Upper lobe of left lung (tissue), 6 donors: Measurements from ENCODE around the gene RFT1. TPM values are rescaled to one million over a fixed set of nuclear protein-coding genes. Genes with fewer than 3 reads are reported as not detected.

Experiments used
- ATAC-seq, 2 donors: fragments of 200-7000 bp; cut with Tn5 transposase; one replicate each; pipeline ENCODE4 v1.9.1; 2022; ENCODE audit warnings: mild to moderate bottlenecking in 2 of 2, moderate library complexity in 2 of 2; ENCODE audit not compliant: low FRiP score in 2 of 2
- DNase-seq, 2 donors: peaks; one replicate each; pipeline ENCODE4 v3.0.0-alpha.2; 2019 to 2020
- H3K27ac ChIP-seq, 4 donors: fragments of 200-600 bp; sonication (generic); one replicate each; pipeline ENCODE4 v1.5.1; 2016 to 2019
- H3K27me3 ChIP-seq, 4 donors: fragments of 200-600 bp; sonication (generic); one replicate each; pipeline ENCODE4 v1.5.1; 2017 to 2019
- H3K36me3 ChIP-seq, 4 donors: fragments of 200-600 bp; sonication (generic); one replicate each; pipeline ENCODE4 v1.5.1; 2016 to 2019
- H3K4me1 ChIP-seq, 4 donors: fragments of 200-600 bp; sonication (generic); one replicate each; pipeline ENCODE4 v1.5.1; 2018 to 2019
- H3K4me3 ChIP-seq, 4 donors: fragments of 200-600 bp; sonication (generic); one replicate each; pipeline ENCODE4 v1.5.1; 2017 to 2019; ENCODE audit warnings: mild to moderate bottlenecking in 2 of 4, moderate library complexity in 1 of 4
- H3K9me3 ChIP-seq, 4 donors: fragments of 200-600 bp; sonication (generic); one replicate each; pipeline ENCODE4 v1.5.1; 2018 to 2019
- EP300 ChIP-seq, 4 donors: sonication (generic); formaldehyde crosslinking; IDR thresholded peaks; one replicate each; pipeline ENCODE4 v1.5.1; 2017; ENCODE audit warnings: antibody characterized with exemption in 4 of 4, control low read depth in 2 of 4
- POLR2A ChIP-seq, 4 donors: fragments of 450-650 bp; IDR thresholded peaks; one replicate each; pipeline ENCODE4 v1.5.1; 2016 to 2017; ENCODE audit warnings: antibody characterized with exemption in 4 of 4, mild to moderate bottlenecking in 2 of 4
- POLR2AphosphoS5 ChIP-seq, 2 donors: sonication (generic); formaldehyde crosslinking; IDR thresholded peaks; one replicate each; pipeline ENCODE4 v1.5.1; 2017; ENCODE audit warnings: antibody characterized with exemption in 2 of 2
- whole genome bisulfite sequencing, 2 donors: methylation state at CpG; one replicate each; pipeline ENCODE4 v1.1.5; 2017 to 2018; 5-methylcytosine and 5-hydroxymethylcytosine counted together
- total RNA-seq, 6 donors: library from RNA; depleted of rRNA in 4 of 6; stranded (reverse); fragments of >200 nt in 4 of 6; gene quantifications; one replicate each; pipeline versions ENCODE4 v1.1.0 to v1.2.1, GENCODE V29; 2016 to 2021
- TF ChIP-seq, protein P1 (sequence below), 6 experiments: fragments of 450-650 bp in 4 of 6; fragments of 200-600 bp in 2 of 6; sonication (generic) in 2 of 6; IDR thresholded peaks; one replicate each; pipeline ENCODE4 v1.5.1; 2016 to 2019; ENCODE audit warnings: antibody characterized with exemption in 6 of 6
- donor health status: DM: no; HTN: no; CAD: no; lungs with moderate emphysema.
- donor health status: DM: no; HTN: yes; CAD: no; lungs with severe emphysema.

RFT1 gene
- total RNA-seq, 6 donors from 2014 or later, result 5.1 to 19.9 (median 12.8) TPM

GRCh38 chr3:53150247-53151085 lies 20.2 kb upstream of the RFT1 start:
- Histone ChIP-seq H3K36me3 (no peaks in the 10 kb centered on the region), H3K9me3 (no peaks in the 10 kb centered on the region), H3K27ac (peak overlapping the region; percentile 45 to 83 (median 60)), H3K4me1 (peaks cover 10 to 83% (median 54%) of the 10 kb centered on the region in 4 donors), H3K27me3 (no peaks in the 10 kb centered on the region), H3K4me3 (no peak overlapping the region)
- DNase-seq (peak in 1 of 2 donors; percentile 92), ATAC-seq (peak; percentile 36 to 66)
- 73 to 75% methylated on average over 6 to 7 of the region's 7 CpGs for WGBS, 2 donors
- TF ChIP-seq POLR2AphosphoS5 (IDR thresholded peaks at IDR 0.05) (peak; percentile 66 to 90), POLR2A (IDR thresholded peaks at IDR 0.05) (peak in 1 of 4 donors; percentile 39), EP300 (IDR thresholded peaks at IDR 0.05) (peak in 3 of 4 donors; percentile 71 to 99 (median 91))
- TF ChIP-seq, protein P1, sequence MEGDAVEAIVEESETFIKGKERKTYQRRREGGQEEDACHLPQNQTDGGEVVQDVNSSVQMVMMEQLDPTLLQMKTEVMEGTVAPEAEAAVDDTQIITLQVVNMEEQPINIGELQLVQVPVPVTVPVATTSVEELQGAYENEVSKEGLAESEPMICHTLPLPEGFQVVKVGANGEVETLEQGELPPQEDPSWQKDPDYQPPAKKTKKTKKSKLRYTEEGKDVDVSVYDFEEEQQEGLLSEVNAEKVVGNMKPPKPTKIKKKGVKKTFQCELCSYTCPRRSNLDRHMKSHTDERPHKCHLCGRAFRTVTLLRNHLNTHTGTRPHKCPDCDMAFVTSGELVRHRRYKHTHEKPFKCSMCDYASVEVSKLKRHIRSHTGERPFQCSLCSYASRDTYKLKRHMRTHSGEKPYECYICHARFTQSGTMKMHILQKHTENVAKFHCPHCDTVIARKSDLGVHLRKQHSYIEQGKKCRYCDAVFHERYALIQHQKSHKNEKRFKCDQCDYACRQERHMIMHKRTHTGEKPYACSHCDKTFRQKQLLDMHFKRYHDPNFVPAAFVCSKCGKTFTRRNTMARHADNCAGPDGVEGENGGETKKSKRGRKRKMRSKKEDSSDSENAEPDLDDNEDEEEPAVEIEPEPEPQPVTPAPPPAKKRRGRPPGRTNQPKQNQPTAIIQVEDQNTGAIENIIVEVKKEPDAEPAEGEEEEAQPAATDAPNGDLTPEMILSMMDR (IDR thresholded peaks at IDR 0.05), result no peak

GRCh38 chr3:53149699-53150098 lies 19.5 kb upstream of the RFT1 start:
- no peaks in the 10 kb centered on the region for H3K9me3 ChIP-seq
- H3K27ac ChIP-seq, result peak overlapping the region in 1 of 4 donors; percentile 83
- no peaks in the 10 kb centered on the region for H3K36me3 ChIP-seq
- peaks cover 10 to 83% (median 51%) of the 10 kb centered on the region in 4 donors for H3K4me1 ChIP-seq
- H3K4me3 ChIP-seq, result no peak overlapping the region
- ATAC-seq (no peak), DNase-seq (no peak)
- TF ChIP-seq, protein P1 (IDR thresholded peaks at IDR 0.05), result no peak
- TF ChIP-seq POLR2A (IDR thresholded peaks at IDR 0.05), result no peak
- no peak for TF ChIP-seq EP300 (IDR thresholded peaks at IDR 0.05)
- no peak for TF ChIP-seq POLR2AphosphoS5 (IDR thresholded peaks at IDR 0.05)
- H3K27me3 ChIP-seq, result no peaks in the 10 kb centered on the region
- 80 to 84% methylated on average over 4 of the region's 4 CpGs for WGBS, 2 donors

- ATAC-seq, result no peak
- peaks cover 10 to 80% (median 48%) of the 10 kb centered on the region in 4 donors for H3K4me1 ChIP-seq
- TF ChIP-seq POLR2AphosphoS5 (IDR thresholded peaks at IDR 0.05) (no peak), POLR2A (IDR thresholded peaks at IDR 0.05) (no peak), EP300 (IDR thresholded peaks at IDR 0.05) (no peak)
- TF ChIP-seq, protein P1 (IDR thresholded peaks at IDR 0.05), result no peak
Measured at GRCh38 chr3:53149006-53149690, 18.9 kb upstream of the RFT1 start.

GRCh38 chr3:53147903-53148400 lies 17.7 kb upstream of the RFT1 start:
- no peak for TF ChIP-seq EP300 (IDR thresholded peaks at IDR 0.05)
- no peak for TF ChIP-seq POLR2AphosphoS5 (IDR thresholded peaks at IDR 0.05)
- TF ChIP-seq, protein P1 (IDR thresholded peaks at IDR 0.05), result no peak
- TF ChIP-seq POLR2A (IDR thresholded peaks at IDR 0.05), result no peak
- ATAC-seq, result no peak
- no peak overlapping the region for H3K4me3 ChIP-seq
- H3K36me3 ChIP-seq, result no peaks in the 10 kb centered on the region
- H3K27me3 ChIP-seq, result no peaks in the 10 kb centered on the region
- WGBS, 2 donors, result 100% methylated on average over 2 of the region's 2 CpGs
- peaks cover 10 to 73% (median 40%) of the 10 kb centered on the region in 4 donors for H3K4me1 ChIP-seq
- no peaks in the 10 kb centered on the region for H3K9me3 ChIP-seq
- DNase-seq, result peak in 1 of 2 donors; percentile 38
- H3K27ac ChIP-seq, result peak overlapping the region in 1 of 4 donors; percentile 83

More at GRCh38 chr3:53149006-53149690, 18.9 kb upstream of the RFT1 start:
- 84 to 88% methylated on average over 10 to 13 of the region's 13 CpGs for WGBS, 2 donors
- Histone ChIP-seq H3K36me3 (no peaks in the 10 kb centered on the region), H3K4me3 (no peak overlapping the region), H3K27me3 (no peaks in the 10 kb centered on the region), H3K9me3 (no peaks in the 10 kb centered on the region), H3K27ac (peak overlapping the region in 1 of 4 donors; percentile 83)
- DNase-seq, result peak in 1 of 2 donors; percentile 28
